Muscle layer of duodenum (tissue), 2 donors: Measurements from ENCODE around the gene ENPP7.

Experiments used
- H3K27ac ChIP-seq: one replicate; pipeline ENCODE4 v1.7.0; 2013; ENCODE audit warnings: mild to moderate bottlenecking, low read length
- H3K27me3 ChIP-seq: one replicate; pipeline ENCODE4 v1.7.0; 2013; ENCODE audit warnings: low read depth, mild to moderate bottlenecking, control low read depth, low read length
- H3K36me3 ChIP-seq, 2 donors: one replicate each; pipeline ENCODE4 v1.7.0; 2013; ENCODE audit warnings: low read length in 2 of 2, control low read depth in 1 of 2, mild to moderate bottlenecking in 1 of 2; ENCODE audit not compliant: insufficient read depth in 2 of 2, control insufficient read depth in 1 of 2
- H3K4me1 ChIP-seq, 2 donors: one replicate each; pipeline ENCODE4 v1.7.0; 2013; ENCODE audit warnings: low read length in 2 of 2, mild to moderate bottlenecking in 2 of 2, control low read depth in 1 of 2, moderate library complexity in 1 of 2; ENCODE audit not compliant: insufficient read depth in 2 of 2, control insufficient read depth in 1 of 2
- H3K4me3 ChIP-seq, 2 donors: one replicate each; pipeline ENCODE4 v1.7.0; 2013; ENCODE audit warnings: low read length in 2 of 2, low read depth in 1 of 2, mild to moderate bottlenecking in 1 of 2
- H3K9me3 ChIP-seq, 2 donors: one replicate each; pipeline ENCODE4 v1.7.0; 2013; ENCODE audit warnings: low read length in 2 of 2, control low read depth in 1 of 2, mild to moderate bottlenecking in 1 of 2; ENCODE audit not compliant: control insufficient read depth in 1 of 2
- donor health status: healthy.

The ENPP7 gene

GRCh38 chr17:79722787-79723186 lies 8.0 kb upstream of the ENPP7 start:
- Histone ChIP-seq H3K36me3 (no peaks in the 10 kb centered on the region), H3K4me3 (no peak overlapping the region), H3K9me3 (no peaks in the 10 kb centered on the region), H3K27me3 (no peaks in the 10 kb centered on the region), H3K4me1 (no peaks in the 10 kb centered on the region), H3K27ac (no peak overlapping the region)

- Histone ChIP-seq H3K36me3 (no peaks in the 10 kb centered on the region), H3K9me3 (no peaks in the 10 kb centered on the region), H3K27me3 (no peaks in the 10 kb centered on the region), H3K4me1 (peaks cover 0 to 10% of the 10 kb centered on the region in 2 donors), H3K4me3 (peak overlapping the region; percentile 55 to 68), H3K27ac (no peak overlapping the region)
These were observed 2.4 kb upstream of the ENPP7 start for GRCh38 chr17:79728169-79728907.

- no peaks in the 10 kb centered on the region for H3K36me3 ChIP-seq
- peaks cover 0 to 10% of the 10 kb centered on the region in 2 donors for H3K4me1 ChIP-seq
- H3K27me3 ChIP-seq, result no peaks in the 10 kb centered on the region
- no peaks in the 10 kb centered on the region for H3K9me3 ChIP-seq
- H3K27ac ChIP-seq, result no peak overlapping the region
- H3K4me3 ChIP-seq, result peak overlapping the region; percentile 55 to 68
These were observed 1.8 kb upstream of the ENPP7 start for GRCh38 chr17:79728908-79729471.

GRCh38 chr17:79729761-79730160 lies 982 bp upstream of the ENPP7 start:
- Histone ChIP-seq H3K4me3 (no peak overlapping the region), H3K36me3 (no peaks in the 10 kb centered on the region), H3K4me1 (peaks cover 0 to 10% of the 10 kb centered on the region in 2 donors), H3K27ac (no peak overlapping the region), H3K9me3 (no peaks in the 10 kb centered on the region), H3K27me3 (no peaks in the 10 kb centered on the region)

- Histone ChIP-seq H3K36me3 (no peaks in the 10 kb centered on the region), H3K27me3 (no peaks in the 10 kb centered on the region), H3K4me1 (peaks cover 0 to 10% of the 10 kb centered on the region in 2 donors), H3K27ac (no peak overlapping the region), H3K4me3 (no peak overlapping the region), H3K9me3 (no peaks in the 10 kb centered on the region)
These were observed 340 bp upstream of the ENPP7 start for GRCh38 chr17:79730437-79730768.

GRCh38 chr17:79732254-79732653 lies 1.5 kb downstream of the ENPP7 start:
- H3K36me3 ChIP-seq, result no peaks in the 10 kb centered on the region
- no peak overlapping the region for H3K27ac ChIP-seq
- H3K27me3 ChIP-seq, result no peaks in the 10 kb centered on the region
- H3K9me3 ChIP-seq, result no peaks in the 10 kb centered on the region
- peaks cover 0 to 10% of the 10 kb centered on the region in 2 donors for H3K4me1 ChIP-seq
- H3K4me3 ChIP-seq, result peak overlapping the region in 1 of 2 donors; percentile 47

GRCh38 chr17:79732804-79733691 lies 2.3 kb downstream of the ENPP7 start:
- H3K27me3 ChIP-seq, result no peaks in the 10 kb centered on the region
- H3K4me1 ChIP-seq, result peaks cover 0 to 9% of the 10 kb centered on the region in 2 donors
- no peaks in the 10 kb centered on the region for H3K36me3 ChIP-seq
- H3K27ac ChIP-seq, result no peak overlapping the region
- peak overlapping the region; percentile 34 to 47 for H3K4me3 ChIP-seq
- H3K9me3 ChIP-seq, result no peaks in the 10 kb centered on the region

- no peak overlapping the region for H3K27ac ChIP-seq
- no peak overlapping the region for H3K4me3 ChIP-seq
- H3K9me3 ChIP-seq, result no peaks in the 10 kb centered on the region
- H3K27me3 ChIP-seq, result no peaks in the 10 kb centered on the region
- no peaks in the 10 kb centered on the region for H3K36me3 ChIP-seq
- peaks cover 0 to 4% of the 10 kb centered on the region in 2 donors for H3K4me1 ChIP-seq
These were observed 2.9 kb downstream of the ENPP7 start for GRCh38 chr17:79733692-79734070.

GRCh38 chr17:79735096-79735495 lies 4.4 kb downstream of the ENPP7 start:
- Histone ChIP-seq H3K27me3 (no peaks in the 10 kb centered on the region), H3K9me3 (no peaks in the 10 kb centered on the region), H3K4me1 (no peaks in the 10 kb centered on the region), H3K36me3 (no peaks in the 10 kb centered on the region), H3K27ac (no peak overlapping the region), H3K4me3 (no peak overlapping the region)

GRCh38 chr17:79737046-79737921 lies 6.5 kb downstream of the ENPP7 start:
- peaks cover 0 to 8% of the 10 kb centered on the region in 2 donors for H3K4me1 ChIP-seq
- H3K27ac ChIP-seq, result no peak overlapping the region
- no peaks in the 10 kb centered on the region for H3K9me3 ChIP-seq
- no peaks in the 10 kb centered on the region for H3K36me3 ChIP-seq
- H3K27me3 ChIP-seq, result peaks cover 3% of the 10 kb centered on the region
- H3K4me3 ChIP-seq, result no peak overlapping the region
